ENCODE results near the gene RFXANK. TPM values are rescaled to one million over a fixed set of nuclear protein-coding genes. Genes with fewer than 3 reads are reported as not detected.

RFXANK gene
- total RNA-seq, 2 experiments from 2014 or later = 105 to 114 TPM

DNA sequence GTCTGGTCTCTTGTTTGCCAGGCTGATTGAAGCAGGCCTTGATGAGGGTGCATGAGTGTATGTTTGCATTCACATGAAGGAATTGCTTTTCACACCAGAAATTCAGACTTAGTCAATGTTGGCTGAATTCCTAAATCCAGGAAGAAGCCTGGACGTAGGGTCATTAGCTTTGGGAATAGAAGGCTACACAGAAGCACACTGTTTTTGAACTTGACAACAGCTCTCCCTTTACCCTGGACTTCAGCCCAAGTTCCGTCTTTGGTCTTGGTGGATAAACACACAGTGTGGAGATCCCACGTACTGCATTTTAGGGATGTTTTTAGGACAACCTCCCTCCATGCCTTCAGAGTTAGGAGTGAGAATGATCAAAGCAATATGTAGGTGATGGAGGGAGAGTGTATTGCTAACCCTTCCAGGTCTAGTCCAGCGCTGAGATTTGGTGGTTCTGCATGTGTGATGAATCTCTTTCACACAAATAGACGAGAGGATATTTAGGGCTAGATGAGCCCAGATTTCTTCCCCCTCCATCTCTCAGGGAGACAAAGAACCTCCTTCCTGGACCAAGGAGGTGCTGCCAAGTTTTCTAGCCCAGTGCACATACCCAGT is 58.2 kb downstream of the RFXANK start:
- CTCF ChIA-PET (ENCODE audit: unreplicated experiment) = no interaction called here
- Histone ChIP-seq H2AFZ (ENCODE audit: low read length) (no peak overlapping the region), H3K4me2 (ENCODE audit: low read length) (no peak overlapping the region), H3K79me2 (ENCODE audit: insufficient read depth, low read depth, low read length) (no peaks in the 10 kb centered on the region), H3K36me3 (ENCODE audit: insufficient read depth, low read length) (no peaks in the 10 kb centered on the region), H3K27ac (ENCODE audit: low read depth, low read length, poor library complexity, severe bottlenecking) (no peak overlapping the region), H3K9me3 (ENCODE audit: low read length) (no peaks in the 10 kb centered on the region), H3K9me2 (ENCODE audit: insufficient read depth, low read length) (no peaks in the 10 kb centered on the region), H3K4me3 (ENCODE audit: low read depth, low read length, poor library complexity, severe bottlenecking) (no peak overlapping the region), H3K4me1 (ENCODE audit: insufficient read depth, low read length, poor library complexity, severe bottlenecking) (no peaks in the 10 kb centered on the region), H4K20me1 (ENCODE audit: insufficient read depth, low read length) (no peaks in the 10 kb centered on the region)
- DNase-seq (ENCODE audit: low spot score) = no peak
- intact Hi-C loops (cut with micrococcal nuclease; ENCODE audit: unreplicated experiment) = loop anchor here (1.0 kb wide), 1 partner anchor 32 kb away; no protein-coding TSS in a partner anchor
- TF ChIP-seq, protein P1, sequence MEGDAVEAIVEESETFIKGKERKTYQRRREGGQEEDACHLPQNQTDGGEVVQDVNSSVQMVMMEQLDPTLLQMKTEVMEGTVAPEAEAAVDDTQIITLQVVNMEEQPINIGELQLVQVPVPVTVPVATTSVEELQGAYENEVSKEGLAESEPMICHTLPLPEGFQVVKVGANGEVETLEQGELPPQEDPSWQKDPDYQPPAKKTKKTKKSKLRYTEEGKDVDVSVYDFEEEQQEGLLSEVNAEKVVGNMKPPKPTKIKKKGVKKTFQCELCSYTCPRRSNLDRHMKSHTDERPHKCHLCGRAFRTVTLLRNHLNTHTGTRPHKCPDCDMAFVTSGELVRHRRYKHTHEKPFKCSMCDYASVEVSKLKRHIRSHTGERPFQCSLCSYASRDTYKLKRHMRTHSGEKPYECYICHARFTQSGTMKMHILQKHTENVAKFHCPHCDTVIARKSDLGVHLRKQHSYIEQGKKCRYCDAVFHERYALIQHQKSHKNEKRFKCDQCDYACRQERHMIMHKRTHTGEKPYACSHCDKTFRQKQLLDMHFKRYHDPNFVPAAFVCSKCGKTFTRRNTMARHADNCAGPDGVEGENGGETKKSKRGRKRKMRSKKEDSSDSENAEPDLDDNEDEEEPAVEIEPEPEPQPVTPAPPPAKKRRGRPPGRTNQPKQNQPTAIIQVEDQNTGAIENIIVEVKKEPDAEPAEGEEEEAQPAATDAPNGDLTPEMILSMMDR (conservative IDR thresholded peaks at IDR 0.05; ENCODE audit: low read length) = no peak
- no peak for TF ChIP-seq EZH2phosphoT487 (IDR thresholded peaks at IDR 0.05; ENCODE audit: borderline replicate concordance, low read depth, low read length)
- BruUV-seq (replicated peaks) = no TSS peak
- POLR2A ChIA-PET = no interaction called here

Small RNA genes within 50 kb of the gene (small RNA-seq; reads per million reads assigned to genes)
- gene RNU6-1028P = not detected

Other genes with a start within 250 kb of the RFXANK start
- gene SUGP2, start 158.7 kb upstream of the RFXANK start, total RNA-seq (2014; rRNA removed; shearing (Covaris generic)) = 111 and 113 TPM in 2 replicates
- 229 and 288 TPM in 2 replicates for gene SUGP2, start 158.7 kb upstream of the RFXANK start, total RNA-seq (2022)
- gene ARMC6, start 158.7 kb upstream of the RFXANK start, total RNA-seq (2014; rRNA removed; shearing (Covaris generic)) = 72.4 and 104 TPM in 2 replicates
- gene ARMC6, start 158.7 kb upstream of the RFXANK start, total RNA-seq (2022) = 53.3 and 63.9 TPM in 2 replicates
- gene SLC25A42, start 128.3 kb upstream of the RFXANK start, total RNA-seq (2014; rRNA removed; shearing (Covaris generic)) = 12.9 and 13.8 TPM in 2 replicates
- gene SLC25A42, start 128.3 kb upstream of the RFXANK start, total RNA-seq (2022) = 23.4 and 25.2 TPM in 2 replicates
- 28.4 and 31.2 TPM in 2 replicates for gene TMEM161A, start 53.8 kb upstream of the RFXANK start, total RNA-seq (2014; rRNA removed; shearing (Covaris generic))
- gene TMEM161A, start 53.8 kb upstream of the RFXANK start, total RNA-seq (2022) = 38.1 and 40.5 TPM in 2 replicates
- 175 and 201 TPM in 2 replicates for gene MEF2B, start 22.0 kb upstream of the RFXANK start, total RNA-seq (2014; rRNA removed; shearing (Covaris generic))
- 295 and 304 TPM in 2 replicates for gene MEF2B, start 22.0 kb upstream of the RFXANK start, total RNA-seq (2022)
- gene BORCS8, start 106 bp upstream of the RFXANK start, total RNA-seq (2014; rRNA removed; shearing (Covaris generic)) = 31.0 and 39.8 TPM in 2 replicates
- gene BORCS8, start 106 bp upstream of the RFXANK start, total RNA-seq (2022) = 35.2 and 40.2 TPM in 2 replicates
- 28.6 and 29.7 TPM in 2 replicates for gene NR2C2AP, start 11.2 kb downstream of the RFXANK start, total RNA-seq (2014; rRNA removed; shearing (Covaris generic))
- gene NR2C2AP, start 11.2 kb downstream of the RFXANK start, total RNA-seq (2022) = 21.2 and 27.3 TPM in 2 replicates
- not detected in 2 replicates for gene NCAN, start 19.7 kb downstream of the RFXANK start, total RNA-seq (2014; rRNA removed; shearing (Covaris generic))
- not detected in 2 replicates for gene NCAN, start 19.7 kb downstream of the RFXANK start, total RNA-seq (2022)
- gene TM6SF2, start 81.0 kb downstream of the RFXANK start, total RNA-seq (2014; rRNA removed; shearing (Covaris generic)) = not detected in 2 replicates
- gene TM6SF2, start 81.0 kb downstream of the RFXANK start, total RNA-seq (2022) = not detected in 2 replicates
- 34.6 and 37.9 TPM in 2 replicates for gene SUGP1, start 128.3 kb downstream of the RFXANK start, total RNA-seq (2014; rRNA removed; shearing (Covaris generic))
- gene SUGP1, start 128.3 kb downstream of the RFXANK start, total RNA-seq (2022) = 61.4 and 64.2 TPM in 2 replicates
- 31.9 and 58.7 TPM in 2 replicates for gene MAU2, start 128.6 kb downstream of the RFXANK start, total RNA-seq (2014; rRNA removed; shearing (Covaris generic))
- gene MAU2, start 128.6 kb downstream of the RFXANK start, total RNA-seq (2022) = 81.7 and 103 TPM in 2 replicates
- 62.8 and 73.4 TPM in 2 replicates for gene GATAD2A, start 213.4 kb downstream of the RFXANK start, total RNA-seq (2014; rRNA removed; shearing (Covaris generic))
- 126 and 156 TPM in 2 replicates for gene GATAD2A, start 213.4 kb downstream of the RFXANK start, total RNA-seq (2022)